Measurements from ENCODE around the gene IGFALS. TPM values are rescaled to one million over a fixed set of nuclear protein-coding genes. Genes with fewer than 3 reads are reported as not detected.

Gene IGFALS
- total RNA-seq, 1 donor from 2014 or later = 0.17 TPM

DNA sequence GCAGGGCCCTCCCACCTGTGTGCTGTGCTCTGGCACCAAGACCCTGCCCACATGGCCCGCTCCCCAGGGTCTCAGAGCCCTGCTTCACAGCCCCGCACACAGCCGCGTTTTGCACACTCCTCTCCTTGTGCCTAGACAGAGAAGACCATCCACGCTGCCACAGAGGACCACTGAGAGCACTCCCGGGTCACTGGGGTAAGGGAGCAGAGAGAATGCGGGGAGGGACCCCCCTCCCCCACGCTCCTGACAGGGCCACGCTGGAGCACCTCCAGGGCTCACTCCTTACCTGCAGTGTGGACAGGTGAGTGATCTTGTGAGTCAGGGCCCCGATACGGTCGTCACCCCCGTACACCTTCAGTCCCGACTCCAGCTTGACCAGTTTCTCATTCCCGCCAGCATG lies 26.1 kb upstream of the IGFALS start:
- Mint-ChIP-seq H3K9me3 (no peaks in the 10 kb centered on the region), H3K4me3 (no peak overlapping the region), H3K36me3 (peaks cover 6% of the 10 kb centered on the region), H3K27ac (no peak overlapping the region), H3K27me3 (no peaks in the 10 kb centered on the region), H3K4me1 (ENCODE audit: unreplicated experiment) (no peaks in the 10 kb centered on the region)
- TF ChIP-seq, protein P1, sequence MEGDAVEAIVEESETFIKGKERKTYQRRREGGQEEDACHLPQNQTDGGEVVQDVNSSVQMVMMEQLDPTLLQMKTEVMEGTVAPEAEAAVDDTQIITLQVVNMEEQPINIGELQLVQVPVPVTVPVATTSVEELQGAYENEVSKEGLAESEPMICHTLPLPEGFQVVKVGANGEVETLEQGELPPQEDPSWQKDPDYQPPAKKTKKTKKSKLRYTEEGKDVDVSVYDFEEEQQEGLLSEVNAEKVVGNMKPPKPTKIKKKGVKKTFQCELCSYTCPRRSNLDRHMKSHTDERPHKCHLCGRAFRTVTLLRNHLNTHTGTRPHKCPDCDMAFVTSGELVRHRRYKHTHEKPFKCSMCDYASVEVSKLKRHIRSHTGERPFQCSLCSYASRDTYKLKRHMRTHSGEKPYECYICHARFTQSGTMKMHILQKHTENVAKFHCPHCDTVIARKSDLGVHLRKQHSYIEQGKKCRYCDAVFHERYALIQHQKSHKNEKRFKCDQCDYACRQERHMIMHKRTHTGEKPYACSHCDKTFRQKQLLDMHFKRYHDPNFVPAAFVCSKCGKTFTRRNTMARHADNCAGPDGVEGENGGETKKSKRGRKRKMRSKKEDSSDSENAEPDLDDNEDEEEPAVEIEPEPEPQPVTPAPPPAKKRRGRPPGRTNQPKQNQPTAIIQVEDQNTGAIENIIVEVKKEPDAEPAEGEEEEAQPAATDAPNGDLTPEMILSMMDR (conservative IDR thresholded peaks at IDR 0.05) = no peak
- no peak for DNase-seq (ENCODE audit: extremely low spot score, unreplicated experiment)

DNA sequence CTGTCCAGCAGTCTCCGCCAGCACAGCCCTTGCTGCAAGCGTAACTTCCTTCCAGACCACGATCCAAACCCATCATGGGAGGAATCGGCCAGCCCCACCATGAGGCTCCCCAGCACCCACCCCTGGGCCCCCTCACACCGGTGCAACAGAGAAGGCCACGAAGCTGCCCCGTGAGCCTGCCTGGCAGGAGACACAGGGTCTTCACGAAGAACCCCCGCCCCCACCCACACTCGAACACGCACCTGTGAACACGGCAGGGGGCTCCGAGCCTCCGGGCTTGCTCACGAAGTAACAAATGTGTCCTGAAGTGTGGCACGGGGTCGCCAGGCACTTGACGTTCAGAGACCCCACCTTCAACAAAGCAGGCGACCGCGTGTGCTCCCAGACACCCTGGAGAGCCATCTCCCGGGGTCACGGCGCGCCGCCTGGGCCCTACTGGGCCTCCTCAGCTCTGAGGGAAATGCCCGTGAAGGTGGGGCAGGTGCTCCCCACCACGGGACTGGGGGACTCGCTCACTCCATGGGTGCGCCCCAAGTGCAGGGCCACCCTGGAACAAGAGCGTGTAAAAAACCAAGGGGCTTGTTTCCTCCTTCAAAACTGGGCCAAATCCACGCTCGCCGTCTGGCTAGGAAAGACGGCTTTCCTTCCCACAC lies 25.5 kb upstream of the IGFALS start:
- no peak overlapping the region for H3K4me3 Mint-ChIP-seq
- TF ChIP-seq, protein P1 (conservative IDR thresholded peaks at IDR 0.05) = no peak
- no peaks in the 10 kb centered on the region for H3K27me3 Mint-ChIP-seq
- H3K27ac Mint-ChIP-seq = no peak overlapping the region
- no peaks in the 10 kb centered on the region for H3K4me1 Mint-ChIP-seq (ENCODE audit: unreplicated experiment)
- no peak for DNase-seq (ENCODE audit: extremely low spot score, unreplicated experiment)
- H3K9me3 Mint-ChIP-seq = no peaks in the 10 kb centered on the region
- H3K36me3 Mint-ChIP-seq = peaks cover 6% of the 10 kb centered on the region

DNA sequence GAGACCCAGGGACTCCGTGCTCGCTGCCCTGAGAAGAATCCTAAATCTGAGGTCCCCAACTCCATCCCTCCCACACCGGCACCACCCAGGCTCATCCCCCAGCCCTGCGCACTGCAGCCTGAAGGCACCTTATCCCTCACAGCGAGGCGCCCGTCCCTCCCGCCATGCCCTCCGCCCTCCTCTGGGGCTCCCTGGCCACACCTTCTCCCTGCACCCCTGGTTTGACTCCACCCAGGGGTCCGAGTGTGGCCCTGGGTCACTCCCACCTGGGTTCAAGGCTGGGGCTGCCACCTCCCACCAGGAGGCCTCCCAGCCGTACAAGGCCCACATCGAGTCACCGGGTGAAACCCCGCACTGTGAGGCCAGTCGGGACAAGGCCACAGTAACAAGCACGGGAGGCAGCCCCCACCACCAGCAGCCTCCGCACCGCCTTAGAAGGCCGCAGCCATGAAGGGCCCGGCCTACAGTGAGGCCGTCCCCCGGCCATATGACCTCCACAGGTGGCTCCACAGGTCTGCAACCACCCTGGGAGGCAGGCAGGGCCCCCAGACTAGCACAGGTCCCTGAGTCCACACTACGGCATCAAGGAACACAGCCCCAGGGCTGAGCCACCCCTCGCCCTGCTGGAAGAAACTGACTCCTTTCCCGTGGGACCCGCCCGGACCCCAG lies 24.8 kb upstream of the IGFALS start:
- no peaks in the 10 kb centered on the region for H3K4me1 Mint-ChIP-seq (ENCODE audit: unreplicated experiment)
- TF ChIP-seq, protein P1 (conservative IDR thresholded peaks at IDR 0.05) = no peak
- no peaks in the 10 kb centered on the region for H3K27me3 Mint-ChIP-seq
- H3K36me3 Mint-ChIP-seq = peaks cover 6% of the 10 kb centered on the region
- no peak for DNase-seq (ENCODE audit: extremely low spot score, unreplicated experiment)
- H3K9me3 Mint-ChIP-seq = no peaks in the 10 kb centered on the region
- H3K27ac Mint-ChIP-seq = no peak overlapping the region
- H3K4me3 Mint-ChIP-seq = no peak overlapping the region

DNA sequence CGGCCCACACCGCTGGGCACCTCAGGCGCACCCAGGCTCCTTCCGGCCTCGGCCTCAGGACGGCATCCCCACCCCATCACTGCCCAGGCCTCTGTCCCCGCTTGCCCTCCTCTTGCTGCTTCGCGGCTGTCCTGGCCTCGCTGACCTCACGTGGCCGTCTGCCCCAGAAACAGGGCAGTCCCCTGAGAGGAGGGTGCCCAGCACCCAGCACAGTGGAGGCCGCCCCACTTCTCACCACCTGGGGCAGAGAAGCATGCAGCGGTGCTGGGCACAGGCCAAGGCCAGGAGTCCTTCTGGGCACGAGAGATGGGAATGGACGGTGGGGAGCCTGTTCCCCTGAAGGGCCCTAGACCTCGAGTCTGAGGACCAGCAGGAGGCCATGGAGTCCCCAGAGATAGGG lies 24.2 kb upstream of the IGFALS start:
- DNase-seq (ENCODE audit: extremely low spot score, unreplicated experiment) = no peak
- no peak overlapping the region for H3K27ac Mint-ChIP-seq
- H3K36me3 Mint-ChIP-seq = peaks cover 6% of the 10 kb centered on the region
- TF ChIP-seq, protein P1 (conservative IDR thresholded peaks at IDR 0.05) = no peak
- H3K4me3 Mint-ChIP-seq = no peak overlapping the region
- no peaks in the 10 kb centered on the region for H3K27me3 Mint-ChIP-seq
- H3K9me3 Mint-ChIP-seq = no peaks in the 10 kb centered on the region
- no peaks in the 10 kb centered on the region for H3K4me1 Mint-ChIP-seq (ENCODE audit: unreplicated experiment)

DNA sequence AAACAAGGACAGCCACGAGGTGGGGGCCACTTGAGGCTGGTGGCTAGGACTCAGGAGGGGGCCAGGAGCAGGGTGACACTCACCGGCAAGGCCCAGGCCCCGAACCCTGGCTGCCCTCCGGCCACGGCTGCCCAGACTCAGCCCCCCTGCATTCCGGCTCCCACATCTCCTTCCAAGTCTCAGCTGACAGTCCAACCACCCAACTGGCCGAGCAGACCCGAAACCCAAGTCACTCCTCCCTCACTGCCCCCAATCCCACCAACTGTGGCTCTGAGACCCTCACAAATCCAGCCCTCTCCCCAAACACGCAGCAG lies 23.7 kb upstream of the IGFALS start:
- no peak for DNase-seq (ENCODE audit: extremely low spot score, unreplicated experiment)
- Mint-ChIP-seq H3K36me3 (peaks cover 6% of the 10 kb centered on the region), H3K27ac (no peak overlapping the region), H3K4me1 (ENCODE audit: unreplicated experiment) (no peaks in the 10 kb centered on the region), H3K4me3 (no peak overlapping the region), H3K9me3 (no peaks in the 10 kb centered on the region), H3K27me3 (no peaks in the 10 kb centered on the region)
- TF ChIP-seq, protein P1 (conservative IDR thresholded peaks at IDR 0.05) = no peak
